ENCODE results near the gene GNAI1.
A peak's percentile ranks its signal among the peaks of the same experiment; 100 is the strongest.

Gene GNAI1

DNA sequence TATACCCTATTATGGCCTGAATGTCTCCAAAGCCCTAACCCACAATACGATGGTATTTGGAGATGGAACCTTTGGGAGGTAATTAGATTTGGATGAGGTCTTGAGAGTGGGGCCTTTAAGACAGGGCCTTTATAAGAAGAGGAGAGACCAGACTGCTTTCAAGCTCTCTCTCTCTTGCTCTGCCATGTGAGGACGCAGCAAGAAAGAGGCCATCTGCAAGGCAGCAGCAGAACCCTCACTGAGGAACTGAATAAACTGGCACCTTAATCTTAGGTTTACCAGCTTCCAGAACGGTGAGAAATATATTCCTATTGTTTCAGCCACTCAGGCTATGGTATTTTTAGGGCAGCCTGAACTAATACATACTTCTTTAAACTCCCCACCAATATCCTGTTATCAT is 2.0 kb upstream of the GNAI1 start:
- no peak for DNase-seq (ENCODE audit: low read depth, low spot score)

- DNase-seq (ENCODE audit: low read depth, low spot score), result peak; percentile 5
Measured at GRCh38 chr7:80133361-80134114, 1.1 kb upstream of the GNAI1 start.

DNA sequence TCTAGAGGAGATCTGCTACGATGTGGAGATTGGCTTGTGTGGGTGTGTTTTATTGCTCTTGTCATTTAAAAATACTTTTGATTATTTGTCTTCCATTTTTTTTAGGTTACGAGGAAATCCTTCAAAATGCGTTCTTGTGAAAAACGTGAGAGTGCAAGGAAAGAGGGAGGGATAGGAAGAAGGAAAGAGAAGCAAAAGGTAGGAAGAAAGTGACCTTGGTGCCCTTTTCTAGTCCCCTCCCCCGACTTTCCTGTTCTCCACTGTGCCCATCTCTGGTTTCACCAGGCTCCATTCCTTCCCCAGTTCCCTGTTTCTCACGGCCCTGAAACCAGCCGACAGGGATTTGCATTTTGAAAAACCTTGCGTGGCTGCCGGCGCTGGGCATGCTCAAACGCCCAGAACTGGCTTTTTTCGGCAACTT is 506 bp upstream of the GNAI1 start:
- DNase-seq (ENCODE audit: low read depth, low spot score), result no peak

- peak; percentile 62 for DNase-seq (ENCODE audit: low read depth, low spot score)
Measured at GRCh38 chr7:80135309-80136104, 876 bp downstream of the GNAI1 start.

DNA sequence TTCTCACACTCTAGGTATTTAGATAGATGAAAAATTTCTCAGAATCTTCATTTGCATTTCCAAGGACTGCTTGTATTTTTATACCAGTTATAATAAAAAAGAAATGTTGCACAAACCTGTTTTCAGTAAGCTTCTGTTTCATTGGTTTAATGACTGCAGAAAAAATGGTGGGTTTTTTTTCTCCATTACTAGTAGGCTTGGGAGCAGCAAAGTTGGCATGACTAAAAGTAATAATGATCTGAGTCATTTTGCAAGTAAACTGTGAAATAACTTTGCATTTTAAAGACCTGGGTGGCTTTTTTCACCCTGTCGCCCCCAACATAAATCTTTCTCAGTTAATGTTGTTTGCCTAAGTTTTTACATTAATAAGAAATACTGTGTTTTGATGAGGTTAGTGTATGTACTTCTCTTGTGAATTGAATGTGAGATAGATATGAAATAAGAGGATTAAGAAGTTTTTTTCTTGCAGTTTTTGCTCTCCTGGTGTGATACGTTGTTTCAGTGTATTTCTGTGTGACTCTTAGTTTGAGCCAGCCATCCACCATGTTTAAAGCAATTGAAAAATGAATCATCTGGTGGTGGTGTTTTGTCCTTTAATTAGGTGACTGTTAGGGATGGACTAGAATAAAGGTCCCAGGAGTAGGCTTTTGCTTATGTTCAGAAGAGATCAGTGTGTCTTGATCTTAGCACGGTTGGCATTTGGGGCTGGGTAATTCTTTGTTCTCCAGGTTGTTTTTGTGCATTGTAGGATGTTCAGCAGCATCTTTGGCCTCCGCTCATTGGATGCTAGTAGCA is 1.8 kb downstream of the GNAI1 start:
- DNase-seq (ENCODE audit: low read depth, low spot score), result peak; percentile 55

DNA sequence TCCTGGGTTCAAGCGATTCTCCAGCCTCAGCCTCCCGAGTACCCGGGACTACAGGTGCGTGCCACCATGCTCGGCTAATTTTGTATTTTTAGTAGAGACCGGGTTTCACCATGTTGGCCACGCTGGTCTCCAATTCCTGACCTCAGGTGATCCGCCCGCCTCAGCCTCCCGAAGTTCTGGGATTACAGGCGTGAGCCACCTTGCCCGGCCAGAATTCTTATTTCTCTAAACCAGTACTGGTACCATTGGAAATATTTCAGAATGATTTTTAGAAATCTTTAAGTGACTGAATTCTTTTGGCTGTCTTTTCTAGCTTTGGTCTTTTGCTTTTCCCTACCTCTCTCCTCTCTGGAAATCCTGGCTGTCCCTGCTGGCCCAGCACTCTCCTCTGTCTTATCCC is 2.8 kb downstream of the GNAI1 start:
- no peak for DNase-seq (ENCODE audit: low read depth, low spot score)

DNA sequence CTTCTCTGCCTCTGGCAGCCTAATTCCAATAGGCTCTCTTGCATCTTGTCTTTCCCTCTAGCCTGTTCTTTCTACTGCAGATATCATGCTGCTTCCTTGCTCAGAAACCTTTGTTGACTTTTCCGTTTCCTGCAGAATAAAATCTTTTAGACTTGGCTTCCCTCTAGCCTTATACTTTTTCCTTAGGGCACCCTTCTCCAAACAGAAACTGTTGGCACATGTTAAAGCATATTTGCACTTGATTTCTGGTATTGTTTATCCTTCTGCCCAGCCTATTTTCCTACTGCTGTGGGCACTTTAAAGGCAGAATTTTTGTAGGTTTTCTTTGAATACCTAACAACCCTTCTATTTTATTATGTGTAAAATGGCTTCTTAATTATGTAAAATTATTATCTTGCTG is 4.6 kb downstream of the GNAI1 start:
- peak; percentile 13 for DNase-seq (ENCODE audit: low read depth, low spot score)

DNA sequence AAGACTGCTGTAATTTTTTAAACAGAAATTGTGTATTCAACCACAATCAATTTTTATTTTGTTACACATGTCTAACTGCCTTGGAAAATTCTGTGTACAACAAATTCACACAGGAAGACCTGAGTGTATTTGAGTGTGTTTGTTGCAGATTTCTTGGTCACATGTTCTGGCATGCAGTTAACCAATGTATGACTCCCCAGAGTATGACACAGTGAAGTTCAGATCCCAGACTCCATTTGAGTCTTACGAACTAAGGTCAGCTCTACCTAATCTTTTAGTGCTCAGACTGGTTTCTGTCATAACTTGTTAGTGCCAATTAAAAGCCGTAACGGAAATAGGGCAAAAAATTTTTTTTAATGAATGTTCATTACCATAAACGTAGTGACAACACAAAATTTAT is 5.8 kb downstream of the GNAI1 start:
- DNase-seq (ENCODE audit: low read depth, low spot score), result no peak

GRCh38 chr7:80141376-80141775 is 6.7 kb downstream of the GNAI1 start:
- no peak for DNase-seq (ENCODE audit: low read depth, low spot score)

GRCh38 chr7:80142853-80143580 is 8.4 kb downstream of the GNAI1 start:
- no peak for DNase-seq (ENCODE audit: low read depth, low spot score)

DNA sequence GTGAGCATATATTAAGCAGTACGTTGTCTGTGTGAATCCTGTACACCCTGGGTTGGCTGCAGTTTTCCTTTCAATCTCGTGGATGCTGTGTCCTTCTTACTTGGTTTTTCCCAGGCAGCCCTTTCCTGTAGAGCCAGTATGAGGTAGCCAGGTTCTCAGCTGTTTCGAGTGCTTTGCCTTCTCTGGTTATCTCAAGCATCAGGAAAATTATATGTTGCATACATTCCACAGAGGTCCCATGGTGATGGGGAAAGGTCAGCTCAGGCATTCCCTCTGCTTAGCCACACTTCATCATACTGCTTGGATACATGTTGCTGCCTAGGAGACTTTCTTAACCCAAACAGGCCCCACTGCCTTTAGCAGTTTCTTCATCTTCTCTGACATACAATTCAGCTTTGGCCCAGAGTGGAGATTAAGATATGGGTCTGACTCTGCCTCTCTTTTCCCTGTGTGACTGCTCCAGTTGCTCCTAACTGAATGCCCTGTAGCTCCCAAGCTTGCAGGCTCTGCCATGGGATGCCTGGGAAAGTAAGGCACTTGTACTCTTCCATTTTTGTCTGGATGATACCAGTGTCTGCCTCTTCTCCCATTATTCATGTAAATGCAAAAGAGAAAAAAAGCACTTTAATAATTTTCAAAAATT is 11.3 kb downstream of the GNAI1 start:
- DNase-seq (ENCODE audit: low read depth, low spot score), result peak; percentile 52

- no peak for DNase-seq (ENCODE audit: low read depth, low spot score)
Measured at GRCh38 chr7:80146545-80147182, 12.0 kb downstream of the GNAI1 start.

DNA sequence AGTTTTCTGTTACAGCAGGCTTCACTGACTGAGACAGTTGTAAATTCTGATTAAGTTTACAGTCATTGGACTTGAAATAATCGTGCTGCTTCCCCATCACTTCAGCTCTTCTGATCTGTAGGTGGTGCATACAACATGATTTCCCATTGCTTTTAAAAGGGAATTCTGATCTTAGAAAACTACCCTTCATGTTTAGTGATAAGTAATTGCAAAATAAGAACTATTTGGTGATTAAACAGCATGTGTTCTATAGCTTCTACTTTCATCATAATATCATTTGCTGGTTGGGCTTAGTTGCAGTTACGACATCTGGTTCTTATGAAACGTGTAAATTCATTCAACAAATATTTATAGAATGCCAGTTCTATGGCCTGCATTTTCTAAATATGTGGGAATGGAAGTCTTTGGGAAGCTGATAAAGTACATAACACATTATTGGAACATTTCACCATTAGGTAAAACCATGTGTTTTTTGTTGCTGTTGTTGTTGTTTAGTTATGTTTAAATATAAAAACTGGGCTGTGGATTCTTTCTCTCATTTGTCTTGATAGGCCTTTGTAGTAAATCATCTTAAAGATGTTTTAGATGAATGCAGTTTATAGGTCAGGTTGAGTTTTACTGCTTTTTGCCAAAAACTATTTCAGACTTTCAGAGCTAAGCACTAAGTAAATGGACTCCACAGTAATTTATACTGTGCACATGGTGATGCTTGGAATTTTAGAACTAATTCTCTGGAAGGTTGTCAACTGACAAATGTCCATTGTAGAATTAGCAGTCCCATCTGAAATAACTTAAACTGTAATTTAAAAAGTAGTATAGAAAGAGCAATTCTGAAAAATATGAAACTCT is 13.1 kb downstream of the GNAI1 start:
- DNase-seq (ENCODE audit: low read depth, low spot score), result peak; percentile 20

- peak; percentile 84 for DNase-seq (ENCODE audit: low read depth, low spot score)
Measured at GRCh38 chr7:80150611-80151273, 16.1 kb downstream of the GNAI1 start.

GRCh38 chr7:80151274-80151665 is 16.6 kb downstream of the GNAI1 start:
- peak; percentile 82 for DNase-seq (ENCODE audit: low read depth, low spot score)

GRCh38 chr7:80153446-80153845 is 18.8 kb downstream of the GNAI1 start:
- peak; percentile 25 for DNase-seq (ENCODE audit: low read depth, low spot score)

GRCh38 chr7:80154656-80155333 is 20.2 kb downstream of the GNAI1 start:
- DNase-seq (ENCODE audit: low read depth, low spot score), result no peak

DNA sequence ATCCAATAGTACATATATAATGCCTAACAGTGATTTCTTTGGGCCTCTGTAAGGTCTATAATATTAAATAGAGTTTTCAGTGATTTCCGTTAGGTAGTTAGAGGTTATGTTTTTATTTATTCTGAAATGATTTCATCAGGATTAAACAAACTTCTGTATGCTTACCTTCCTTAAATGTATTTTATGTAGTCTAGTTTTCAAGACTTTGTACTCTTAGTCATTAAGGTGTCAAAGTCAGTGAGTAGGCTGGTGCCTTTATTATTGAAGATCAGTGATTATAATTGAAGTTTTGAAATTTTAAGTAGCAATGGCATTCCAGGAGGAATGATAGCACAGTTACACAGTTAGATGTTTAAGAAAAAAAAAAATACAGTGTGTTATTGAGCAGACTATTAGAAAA is 20.7 kb downstream of the GNAI1 start:
- no peak for DNase-seq (ENCODE audit: low read depth, low spot score)

Measured in astrocyte of the hippocampus (primary cell).